Stimulated activated CD4-positive, alpha-beta T cell treated with anti-CD3 and anti-CD28 coated beads, TNF-alpha, amount 100 ng/mL, for 1 hour (primary cell): ENCODE results near the gene RNU5D-1.
"Not testable (repeated sequence)": the region's sequence is repeated elsewhere in the genome, so short reads cannot be mapped to it uniquely, and the experiment has no call there.

Experiments
- DNase-seq, 3 donors: peaks; one replicate each; pipeline ENCODE4 v3.0.0-alpha.2; 2020; ENCODE audit warnings: low read depth in 3 of 3, low spot score in 1 of 3

RNU5D-1 gene

DNA sequence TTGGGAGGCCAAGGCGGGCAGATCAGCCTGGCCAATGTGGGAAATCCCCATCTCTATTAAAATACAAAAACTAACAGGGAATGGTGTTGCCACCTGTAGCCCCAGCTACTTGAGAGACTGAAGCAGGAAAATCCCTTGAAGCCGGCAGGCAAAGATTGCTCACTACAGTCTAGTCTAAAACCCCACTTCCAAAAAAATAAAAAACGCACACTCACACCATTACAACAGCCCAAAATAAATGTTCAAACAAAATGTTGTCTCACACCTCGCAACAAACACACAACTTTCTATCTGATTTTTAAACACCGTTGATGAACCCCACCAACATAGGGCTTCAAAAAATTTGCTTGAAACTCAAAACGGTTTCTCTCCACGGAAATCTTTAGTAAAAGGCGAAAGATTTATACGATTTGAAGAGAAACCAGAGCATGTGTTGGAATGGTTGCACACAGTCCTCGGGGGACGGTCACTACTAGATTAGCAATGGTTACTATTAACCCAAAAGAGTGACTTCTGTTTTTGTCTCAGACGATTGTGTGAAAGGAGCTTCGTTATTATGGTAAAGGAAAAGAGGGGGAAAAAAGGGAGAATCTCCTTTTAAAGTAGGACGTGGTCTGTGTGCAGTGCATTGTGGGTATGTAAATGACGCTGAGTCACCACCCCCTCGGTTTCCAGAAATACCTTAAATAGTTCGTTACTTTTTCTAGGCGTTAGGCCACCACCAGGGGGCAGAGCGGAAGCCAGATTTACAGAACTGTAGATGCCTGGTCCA lies at the start of gene RNU5D-1:
Gene RNU5D-1 (minus strand): TSS at position 430 of the 772 bp plus-strand sequence.
- peak; percentile 79 to 94 (median 88) for DNase-seq

DNA sequence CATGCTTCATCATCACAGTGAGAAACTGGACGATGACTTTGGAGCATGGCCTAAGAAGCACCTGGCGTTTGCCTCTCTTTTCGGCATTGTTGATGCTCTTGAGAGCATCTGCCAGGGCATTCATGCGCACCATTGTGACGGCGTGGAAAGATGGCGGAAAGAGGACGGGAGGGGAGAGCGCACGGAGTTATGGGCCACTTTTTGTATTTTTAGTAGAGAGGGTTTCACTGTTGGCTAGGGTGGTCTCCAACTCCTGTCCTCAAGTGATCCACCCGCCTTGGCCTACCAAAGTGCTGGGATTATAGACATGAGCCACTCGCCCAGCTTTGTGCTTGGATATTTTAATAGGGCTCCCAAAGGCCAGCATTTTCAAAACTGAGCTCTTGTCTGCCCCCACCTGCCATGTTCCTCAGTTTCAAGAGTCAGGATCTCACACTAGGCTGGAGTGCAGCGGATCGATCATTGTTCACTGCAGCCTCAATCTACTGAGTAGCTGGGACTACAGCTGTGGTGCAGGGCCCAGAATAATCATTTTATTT lies 49.7 kb upstream of the RNU5D-1 start:
- DNase-seq = no peak

DNA sequence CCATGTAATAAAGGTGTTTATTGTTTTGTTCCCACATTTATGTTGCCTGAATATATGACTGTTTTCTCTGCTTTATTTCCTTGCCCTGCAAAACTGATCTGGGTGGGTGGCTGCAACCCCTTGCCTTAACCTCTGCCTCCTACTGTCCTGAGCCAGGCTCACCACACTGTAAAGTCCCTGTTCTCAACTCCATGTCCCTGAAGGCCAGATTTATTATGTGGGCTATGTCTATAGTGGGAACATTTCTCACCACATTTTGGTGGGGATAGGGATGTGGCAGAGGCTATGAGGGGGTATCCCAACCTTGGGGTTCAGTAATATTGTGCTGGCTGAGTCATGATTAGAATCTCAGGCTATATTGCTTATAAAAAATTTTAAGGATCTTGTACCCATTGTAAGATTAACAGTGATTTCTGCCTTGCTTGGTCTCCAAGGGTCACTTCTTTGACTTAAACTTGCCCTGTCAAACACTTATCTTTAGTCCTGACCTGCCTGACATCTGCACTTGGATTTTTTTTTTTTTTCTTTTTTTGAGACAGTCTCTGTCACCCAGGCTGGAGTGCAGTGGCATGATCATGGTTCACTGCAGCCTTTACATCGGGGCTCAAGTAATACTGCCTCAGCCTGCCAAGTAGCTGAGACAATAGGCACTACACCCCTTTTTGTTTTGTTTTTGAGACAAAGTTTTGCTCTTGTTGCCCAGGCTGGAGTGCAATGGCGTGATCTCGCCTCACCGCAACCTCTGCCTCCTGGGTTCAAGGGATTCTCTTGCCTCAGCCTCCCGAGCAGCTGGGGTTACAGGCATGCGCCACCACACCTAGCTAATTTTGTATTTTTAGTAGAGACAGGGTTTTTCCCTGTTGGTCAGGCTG lies 48.0 kb upstream of the RNU5D-1 start:
- DNase-seq = no peak

DNA sequence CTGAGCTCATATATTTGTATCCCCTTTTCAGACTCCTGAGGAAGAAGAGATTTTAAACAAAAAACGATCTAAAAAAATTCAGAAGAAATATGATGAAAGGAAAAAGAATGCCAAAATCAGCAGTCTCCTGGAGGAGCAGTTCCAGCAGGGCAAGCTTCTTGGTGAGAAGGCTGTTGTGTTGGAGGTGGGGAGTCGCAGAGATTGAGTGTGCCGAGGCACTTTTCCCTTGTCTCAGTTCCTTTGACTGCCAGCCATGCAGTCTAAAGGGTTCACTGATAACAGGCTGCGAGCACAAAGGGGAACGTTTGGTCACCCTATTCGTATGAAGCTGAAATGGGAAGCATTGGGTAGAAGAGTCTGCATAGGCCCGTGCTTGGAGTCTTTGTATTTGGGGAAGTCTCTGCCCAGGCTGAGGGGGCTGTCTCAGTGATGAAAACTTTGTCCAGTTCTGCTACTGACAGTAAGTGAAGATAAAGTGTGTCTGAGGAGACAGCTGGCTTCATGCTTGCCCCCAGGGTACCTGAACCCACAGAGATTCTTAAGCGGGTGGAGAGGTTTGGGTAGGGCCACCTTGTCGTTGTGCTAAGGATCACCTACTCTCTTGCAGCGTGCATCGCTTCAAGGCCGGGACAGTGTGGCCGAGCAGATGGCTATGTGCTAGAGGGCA lies 47.1 kb upstream of the RNU5D-1 start:
- DNase-seq = no peak

DNA sequence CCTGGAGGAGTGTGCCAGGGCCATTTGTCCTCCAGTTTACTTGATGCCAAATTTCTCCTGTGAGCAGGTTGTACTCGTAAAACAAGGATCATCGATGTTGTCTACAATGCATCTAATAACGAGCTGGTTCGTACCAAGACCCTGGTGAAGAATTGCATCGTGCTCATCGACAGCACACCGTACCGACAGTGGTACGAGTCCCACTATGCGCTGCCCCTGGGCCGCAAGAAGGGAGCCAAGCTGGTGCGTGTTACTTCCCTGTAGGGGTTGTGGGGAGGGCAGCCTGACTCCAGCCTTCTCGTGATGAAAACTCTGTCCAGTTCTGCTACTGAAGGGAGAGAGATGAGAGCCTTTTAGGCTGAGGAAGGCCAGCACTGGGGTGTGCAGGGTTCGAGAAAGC lies 46.6 kb upstream of the RNU5D-1 start:
- DNase-seq = no peak

DNA sequence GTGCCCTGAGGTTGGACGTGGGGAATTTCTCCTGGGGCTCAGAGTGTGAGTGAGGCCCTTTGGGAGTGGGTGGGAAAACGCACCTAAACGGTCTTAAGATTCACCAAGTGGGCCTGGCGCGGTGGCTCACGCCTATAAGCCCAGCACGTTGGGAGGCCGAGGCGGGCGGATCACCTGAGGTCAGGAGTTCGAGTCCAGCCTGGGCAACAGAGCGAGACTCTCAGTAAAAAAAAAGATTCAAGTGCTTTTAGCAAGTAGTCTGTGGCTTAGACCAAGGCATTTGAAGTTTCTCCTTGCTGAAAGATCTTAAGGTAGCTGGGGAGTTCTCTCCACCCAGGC lies 45.7 kb upstream of the RNU5D-1 start:
- no peak for DNase-seq

DNA sequence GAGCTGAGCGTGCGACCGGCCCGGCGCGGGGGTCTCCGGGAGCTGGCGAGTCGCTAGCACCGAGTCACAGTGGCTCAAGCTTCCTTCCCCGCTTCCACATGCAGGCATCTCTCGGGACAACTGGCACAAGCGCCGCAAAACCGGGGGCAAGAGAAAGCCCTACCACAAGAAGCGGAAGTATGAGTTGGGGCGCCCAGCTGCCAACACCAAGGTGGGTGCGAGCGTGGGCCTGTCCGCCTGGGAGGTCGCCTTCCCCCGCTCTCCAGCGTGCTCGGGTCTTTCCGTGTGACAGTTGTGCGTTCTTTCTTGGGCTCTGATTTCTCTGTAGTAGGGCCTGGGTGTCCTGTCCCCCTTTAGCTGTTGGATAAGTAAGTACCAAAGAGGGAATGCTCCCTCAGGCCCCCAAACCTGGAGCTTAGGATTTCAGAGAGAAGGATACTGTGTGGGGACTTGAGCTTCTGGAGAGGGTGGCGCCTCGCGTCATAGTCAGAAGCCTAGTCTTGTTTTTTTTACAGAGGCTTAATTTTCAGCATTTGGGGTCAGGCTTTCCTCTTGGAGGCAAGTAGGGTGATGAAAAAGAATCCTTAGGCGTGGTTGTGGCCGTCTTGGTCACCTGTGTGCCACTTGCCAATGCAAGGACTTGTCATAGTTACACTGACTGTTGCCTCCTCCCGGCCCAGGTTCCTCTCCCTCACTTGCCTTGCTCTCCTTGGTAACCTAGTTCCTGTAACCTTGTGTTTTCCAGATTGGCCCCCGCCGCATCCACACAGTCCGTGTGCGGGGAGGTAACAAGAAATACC lies 45.2 kb upstream of the RNU5D-1 start:
- DNase-seq = peak in 1 of 3 donors; percentile 39

DNA sequence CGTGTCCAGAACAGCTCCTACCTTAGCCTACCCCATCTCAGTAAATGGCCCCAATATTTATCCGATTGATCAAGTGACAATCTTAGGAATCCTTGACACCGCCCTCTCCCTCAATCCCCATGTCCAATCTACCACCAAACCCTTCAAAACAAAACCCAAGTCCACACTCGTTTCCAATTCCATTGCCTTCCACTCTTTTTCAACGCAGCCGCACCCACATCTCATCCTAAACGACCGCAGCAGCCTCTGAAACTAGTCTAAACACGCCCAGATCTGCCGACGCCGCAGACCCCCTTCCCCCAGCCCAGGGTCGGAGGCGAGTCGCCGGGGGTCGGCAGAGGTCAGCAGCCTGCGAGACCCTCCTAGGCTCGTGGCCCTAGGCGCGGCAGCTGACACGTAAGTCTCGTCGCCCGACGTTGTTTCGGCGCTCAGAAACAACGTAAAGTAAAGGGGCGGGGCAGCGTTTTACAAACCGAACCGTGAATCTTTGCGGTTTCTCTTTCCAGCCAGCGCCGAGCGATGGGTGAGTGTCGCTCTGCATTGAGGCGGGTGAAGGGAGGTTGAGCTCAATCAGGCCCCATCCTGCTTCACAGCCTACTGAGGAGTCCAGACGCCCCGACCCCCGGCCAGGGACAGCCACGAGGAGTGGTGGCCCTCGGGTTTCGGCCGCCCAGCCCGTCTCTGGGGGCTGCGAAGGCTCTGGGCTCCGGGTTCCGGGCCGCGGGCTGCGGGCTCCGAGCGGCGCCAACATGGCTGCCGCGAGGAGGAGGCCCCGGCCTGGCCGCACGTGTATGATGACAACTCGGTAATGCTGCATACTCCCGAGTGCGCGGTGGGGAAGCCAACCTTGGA lies 44.3 kb upstream of the RNU5D-1 start, which contains the start of gene RPS8:
Gene RPS8 (plus strand): TSS at position 463 of the 852 bp plus-strand sequence. CDS start 57 bp downstream, at position 520.
- peak; percentile 74 to 77 (median 76) for DNase-seq

DNA sequence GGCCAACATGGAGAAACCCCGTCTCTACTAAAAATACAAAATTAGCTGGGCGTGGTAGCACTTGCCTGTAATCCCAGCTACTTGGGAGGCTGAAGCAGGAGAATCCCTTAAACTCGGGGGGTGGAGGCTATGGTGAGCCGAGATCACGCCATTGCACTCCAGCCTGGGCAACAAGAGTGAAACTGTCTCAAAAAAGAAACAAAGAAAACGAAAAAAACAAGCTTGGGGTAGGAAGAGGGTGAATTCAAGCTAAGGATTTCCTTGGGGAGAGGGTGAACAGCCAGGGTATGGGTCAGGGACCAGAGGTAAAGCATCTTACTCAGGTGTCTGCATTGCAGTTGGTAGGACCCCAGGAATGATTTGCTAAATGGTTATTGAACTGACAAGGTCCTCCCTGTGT lies 35.5 kb upstream of the RNU5D-1 start:
- DNase-seq = not testable (repeated sequence)

DNA sequence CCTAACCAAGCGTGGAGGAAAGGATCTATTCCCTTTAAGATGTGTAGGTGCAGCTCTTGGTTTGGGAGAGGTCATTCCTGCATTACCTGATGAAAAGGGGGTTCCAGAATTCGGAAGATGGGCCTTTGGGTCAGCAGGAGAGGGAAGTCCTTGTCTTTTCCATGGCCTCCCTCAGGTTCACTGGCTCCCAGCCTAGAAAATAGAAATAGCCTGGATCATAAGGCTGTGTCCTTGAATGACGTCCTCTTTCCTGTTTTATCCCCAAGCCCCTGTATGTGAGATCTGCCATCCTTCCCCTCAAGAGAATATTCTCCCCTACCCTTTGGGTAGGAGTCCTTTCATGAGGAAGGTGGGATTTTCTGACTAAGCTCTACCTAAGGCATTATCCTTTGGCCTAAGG lies 29.9 kb upstream of the RNU5D-1 start:
- DNase-seq = no peak

DNA sequence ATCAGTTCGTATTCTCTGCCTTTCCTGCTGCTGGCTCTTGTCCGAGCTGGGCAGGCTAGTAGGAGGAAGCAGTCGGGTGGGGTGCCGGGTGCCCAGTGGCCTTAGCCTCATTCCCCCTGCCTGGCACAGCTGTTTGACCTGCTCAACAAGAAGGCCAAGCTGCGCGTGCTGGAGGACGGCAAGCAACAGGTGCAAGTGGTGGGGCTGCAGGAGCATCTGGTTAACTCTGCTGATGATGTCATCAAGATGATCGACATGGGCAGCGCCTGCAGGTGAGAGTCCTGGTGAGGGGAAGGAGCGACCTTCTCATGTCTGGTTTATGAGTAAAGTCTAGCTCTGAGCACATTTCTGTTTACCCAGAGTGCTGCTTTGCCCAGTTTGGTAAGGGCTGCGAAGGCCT lies 28.1 kb upstream of the RNU5D-1 start:
- DNase-seq = no peak

DNA sequence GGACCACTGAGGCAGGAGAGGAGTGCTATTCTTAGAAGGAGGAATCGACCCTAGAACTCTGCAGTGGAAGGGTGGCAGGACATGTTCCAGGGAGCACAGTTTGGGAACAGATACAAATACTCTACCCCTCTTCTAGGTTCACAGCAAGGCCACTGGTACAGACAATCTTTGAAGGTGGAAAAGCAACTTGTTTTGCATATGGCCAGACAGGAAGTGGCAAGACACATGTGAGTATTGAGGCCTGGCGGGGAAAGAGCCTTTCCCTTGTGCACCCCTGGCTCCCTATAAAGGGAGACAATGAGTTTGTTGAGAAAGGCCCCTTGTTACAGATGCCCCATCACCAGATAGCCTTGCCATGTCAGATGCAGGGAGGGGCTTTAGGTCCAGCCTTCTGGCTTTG lies 26.4 kb upstream of the RNU5D-1 start:
- no peak for DNase-seq

DNA sequence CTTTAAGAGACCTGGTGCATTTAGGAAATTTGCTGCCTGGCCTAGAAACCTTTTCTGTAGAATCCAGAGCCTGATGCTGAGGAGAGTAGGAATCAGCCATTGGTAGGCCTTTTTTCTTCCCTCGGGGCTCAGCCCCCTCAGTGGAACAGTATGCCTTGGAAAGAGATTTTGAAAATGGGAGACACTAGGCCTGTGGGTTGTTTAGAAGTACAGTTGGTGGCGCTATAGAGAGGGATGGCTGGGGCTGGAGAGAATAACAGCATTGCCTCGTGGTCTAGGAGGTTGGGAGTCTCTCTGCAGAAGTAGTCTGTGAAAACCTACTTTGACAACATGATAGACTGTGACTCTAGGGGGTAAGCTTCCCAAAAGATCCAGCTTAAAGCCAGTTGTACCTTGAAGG lies 16.9 kb upstream of the RNU5D-1 start:
- no peak for DNase-seq

DNA sequence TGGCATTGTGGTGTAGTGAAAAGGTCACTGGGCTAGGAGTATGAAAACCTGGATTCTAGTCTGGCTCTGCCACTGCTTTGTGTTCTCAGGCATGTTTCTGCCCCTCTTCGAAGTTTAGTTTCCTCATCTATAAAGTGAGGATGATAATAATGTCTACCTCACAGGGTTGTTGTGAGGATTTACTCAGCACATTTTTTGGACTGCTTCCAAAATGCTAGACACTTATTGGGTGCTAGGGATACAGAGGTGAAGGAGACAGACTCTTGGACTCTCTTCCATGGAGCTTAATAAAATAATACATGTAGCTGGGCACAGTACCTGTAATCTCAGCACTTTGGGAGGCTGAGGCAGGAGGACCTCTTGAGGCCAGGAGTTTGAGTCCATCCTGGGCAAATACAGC lies 12.2 kb upstream of the RNU5D-1 start:
- no peak for DNase-seq

DNA sequence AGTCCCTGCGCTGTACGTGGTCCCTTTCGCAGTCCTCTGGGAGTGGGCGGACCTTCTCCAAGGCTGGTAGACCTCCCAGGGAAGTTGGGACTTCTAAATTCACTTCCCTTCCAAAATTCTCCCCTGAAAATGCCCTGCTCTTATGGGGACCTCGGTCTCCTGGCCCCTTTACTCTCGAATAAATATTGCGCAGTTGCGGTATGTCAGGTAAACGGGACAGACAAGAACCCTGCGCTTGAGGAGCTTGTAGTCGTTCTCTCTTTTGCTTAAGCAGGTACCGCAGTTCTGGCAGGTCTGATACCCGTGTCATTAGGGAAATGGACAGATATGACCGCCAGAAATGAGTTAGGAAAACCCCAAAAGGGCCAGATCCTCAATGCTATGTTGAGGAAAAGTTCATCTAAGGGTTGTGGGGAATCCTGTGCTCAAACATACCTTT lies 9.2 kb upstream of the RNU5D-1 start:
- no peak for DNase-seq

DNA sequence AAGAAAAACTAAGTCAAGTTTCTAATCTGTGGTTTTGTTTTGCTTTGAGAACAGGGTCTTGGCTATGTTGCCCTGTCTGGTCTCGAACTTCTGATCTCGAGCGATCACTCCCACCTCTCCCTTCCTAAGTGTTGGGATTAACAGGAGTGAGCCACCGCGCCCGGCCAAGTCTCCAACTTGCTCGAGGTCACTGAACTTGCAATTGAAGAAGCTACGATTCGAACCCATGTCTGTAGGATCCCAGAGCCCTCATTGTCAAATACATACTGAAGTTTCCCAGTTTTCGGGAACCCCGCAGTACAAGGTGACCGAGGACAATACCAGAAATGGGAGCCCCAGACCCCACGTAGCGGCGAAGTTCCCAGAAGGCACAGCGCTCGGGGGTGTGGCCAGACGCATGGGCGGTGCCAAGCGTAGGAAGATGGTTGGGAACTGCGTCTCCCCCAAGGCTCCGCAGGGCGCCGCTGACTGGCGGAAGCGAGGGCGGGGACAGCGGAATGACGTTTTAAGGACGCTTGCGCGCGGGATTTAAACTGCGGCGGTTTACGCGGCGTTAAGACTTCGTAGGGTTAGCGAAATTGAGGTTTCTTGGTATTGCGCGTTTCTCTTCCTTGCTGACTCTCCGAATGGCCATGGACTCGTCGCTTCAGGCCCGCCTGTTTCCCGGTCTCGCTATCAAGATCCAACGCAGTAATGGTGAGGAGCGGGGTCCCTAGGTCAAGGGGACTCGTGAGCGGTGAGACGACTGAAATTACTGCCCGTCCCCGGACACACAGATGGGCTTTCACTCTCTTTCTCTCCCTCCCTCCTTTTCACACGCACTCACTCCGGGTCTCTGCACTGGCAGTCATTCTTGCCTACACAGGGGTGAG lies 8.6 kb upstream of the RNU5D-1 start, which contains the start of gene KIF2C:
Gene KIF2C (plus strand): TSS at position 531 of the 872 bp plus-strand sequence. CDS start 96 bp downstream, at position 627.
- peak; percentile 88 to 96 (median 89) for DNase-seq

DNA sequence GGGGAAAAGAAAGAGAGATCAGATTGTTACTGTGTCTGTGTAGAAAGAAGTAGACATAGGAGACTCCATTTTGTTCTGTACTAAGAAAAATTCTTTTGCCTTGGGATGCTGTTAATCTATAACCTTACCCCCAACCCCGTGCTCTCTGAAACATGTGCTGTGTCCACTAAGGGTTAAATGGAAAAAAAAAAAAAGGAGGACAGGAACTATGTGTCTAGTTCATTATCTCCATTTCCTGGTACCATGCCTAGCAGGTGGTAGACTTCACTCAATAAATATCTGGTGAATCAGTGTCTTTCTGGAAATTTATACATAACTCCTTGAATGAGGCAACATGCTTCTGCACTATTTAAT lies 8.0 kb upstream of the RNU5D-1 start:
- DNase-seq = not testable (repeated sequence)

DNA sequence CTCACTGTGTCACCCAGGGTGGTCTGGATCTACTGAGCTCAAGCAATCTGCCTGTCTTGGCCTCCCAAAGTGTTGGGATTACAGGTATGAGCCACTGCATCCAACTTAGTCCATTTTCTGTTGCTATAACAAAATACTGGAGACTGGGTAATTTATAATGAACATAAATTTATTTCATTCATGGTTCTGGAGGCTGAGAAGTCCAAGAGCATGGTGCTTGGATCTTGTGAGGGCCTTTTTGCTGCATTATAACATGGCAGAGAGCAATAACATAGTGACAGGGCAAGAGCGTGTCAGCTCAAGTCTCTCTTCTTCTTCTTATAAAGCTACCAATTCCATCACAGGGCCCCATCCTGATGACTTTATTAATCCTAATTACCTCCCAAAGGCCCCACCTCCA lies 5.0 kb upstream of the RNU5D-1 start:
- DNase-seq = no peak

DNA sequence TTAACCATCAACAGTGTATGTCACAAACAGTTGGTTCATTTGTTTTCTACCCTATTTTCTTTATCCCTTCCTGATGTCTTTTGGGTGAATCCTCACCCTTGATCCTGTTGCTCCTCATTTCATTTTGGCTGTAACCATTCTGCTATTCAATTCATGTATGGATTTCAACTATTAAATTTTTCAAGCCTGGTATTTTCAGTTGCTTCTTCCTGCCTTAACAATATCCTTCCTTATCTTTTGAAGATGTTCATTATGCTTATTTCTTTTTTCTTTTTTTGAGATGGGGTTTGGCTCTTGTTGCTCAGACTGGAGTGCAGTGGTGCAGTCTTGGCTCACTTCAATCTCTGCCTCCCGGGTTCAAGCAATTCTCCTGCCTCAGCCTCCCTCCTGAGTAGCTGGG lies 2.8 kb upstream of the RNU5D-1 start:
- no peak for DNase-seq
